GM19023 (cell line): ENCODE results near the gene VPS33B.
A peak's percentile ranks its signal among the peaks of the same experiment; 100 is the strongest.
"Not testable (repeated sequence)": the region's sequence is repeated elsewhere in the genome, so short reads cannot be mapped to it uniquely, and the experiment has no call there.

Experiments used
- ATAC-seq: cut with Tn5 transposase; IDR thresholded peaks from one replicate; pipeline ENCODE4 v1.9.1; 2021; ENCODE audit warnings: mild to moderate bottlenecking, moderate library complexity; ENCODE audit not compliant: unreplicated experiment

VPS33B gene

GRCh38 chr15:91032919-91033803, 10.8 kb upstream of the VPS33B start:
- no peak for ATAC-seq

- ATAC-seq, result no peak
Observed at GRCh38 chr15:91031796-91032195, 9.4 kb upstream of the VPS33B start.

DNA sequence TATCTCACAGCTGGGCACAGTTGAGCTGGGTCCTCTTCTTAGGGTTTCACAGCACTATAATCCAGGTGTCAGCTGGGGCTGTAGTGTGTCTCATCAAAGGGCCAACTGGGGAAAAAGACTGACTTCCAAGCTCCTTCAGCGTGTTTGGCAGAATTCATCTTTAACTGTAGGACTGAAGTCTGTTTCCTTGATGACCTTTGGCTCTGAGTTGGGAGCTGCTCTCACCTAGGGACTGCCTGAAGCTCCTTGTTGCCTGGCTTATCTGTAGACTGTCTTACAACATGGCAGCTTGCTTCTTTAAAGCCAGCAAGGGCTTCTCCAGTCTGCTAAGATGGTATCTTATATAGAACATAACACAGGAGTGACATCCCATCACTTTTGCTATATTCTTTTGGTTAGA, 5.3 kb upstream of the VPS33B start:
- no peak for ATAC-seq

- no peak for ATAC-seq
Observed at GRCh38 chr15:91023720-91024119, 1.3 kb upstream of the VPS33B start.

GRCh38 chr15:91022832-91023129, 387 bp upstream of the VPS33B start:
- ATAC-seq, result no peak

DNA sequence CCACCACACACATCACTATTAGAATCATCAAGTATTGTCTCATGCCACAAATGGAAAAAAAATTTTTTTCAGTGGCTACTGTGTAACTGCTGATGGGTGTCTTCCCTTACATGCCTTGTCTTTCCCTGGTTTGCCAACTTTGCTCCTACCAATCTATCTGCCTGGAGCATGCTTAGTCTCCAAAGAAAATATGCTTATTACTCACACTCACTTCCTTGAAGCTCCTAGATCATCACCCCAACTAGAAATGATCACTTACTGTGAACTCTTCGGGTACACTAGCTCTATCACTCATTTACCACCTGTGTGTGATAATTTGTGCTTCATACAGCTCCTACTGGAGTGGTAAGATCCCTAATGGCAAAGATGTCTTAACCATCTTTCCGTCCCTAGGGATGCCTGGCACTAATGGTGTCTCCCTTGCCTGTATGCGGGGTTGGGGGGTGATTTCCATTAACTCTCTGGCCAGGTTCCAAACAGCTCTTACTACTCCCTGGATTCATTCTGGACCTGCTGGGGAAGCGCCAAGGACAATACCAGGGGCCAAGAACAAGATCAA, 799 bp downstream of the VPS33B start:
- no peak for ATAC-seq

DNA sequence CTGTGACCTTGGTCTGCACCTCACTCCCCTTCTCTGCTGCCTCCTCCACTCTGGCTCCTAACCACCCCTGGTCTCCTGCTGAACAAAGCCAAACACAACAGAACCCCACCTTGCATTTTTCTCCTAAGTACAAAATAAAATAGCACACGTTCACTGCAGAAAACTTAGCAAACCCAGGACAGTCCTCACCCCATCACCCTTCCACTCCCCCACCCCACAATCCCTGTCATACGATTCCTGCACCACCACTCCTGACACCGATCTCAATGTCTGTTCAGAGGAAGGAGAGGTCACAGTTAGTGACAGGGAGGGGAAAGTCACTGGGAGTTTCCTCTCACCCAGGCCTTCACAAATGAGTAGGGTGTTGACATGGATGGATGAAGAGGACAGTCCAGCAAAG, 4.2 kb downstream of the VPS33B start:
- no peak for ATAC-seq

GRCh38 chr15:91017716-91018115, 4.7 kb downstream of the VPS33B start:
- no peak for ATAC-seq

DNA sequence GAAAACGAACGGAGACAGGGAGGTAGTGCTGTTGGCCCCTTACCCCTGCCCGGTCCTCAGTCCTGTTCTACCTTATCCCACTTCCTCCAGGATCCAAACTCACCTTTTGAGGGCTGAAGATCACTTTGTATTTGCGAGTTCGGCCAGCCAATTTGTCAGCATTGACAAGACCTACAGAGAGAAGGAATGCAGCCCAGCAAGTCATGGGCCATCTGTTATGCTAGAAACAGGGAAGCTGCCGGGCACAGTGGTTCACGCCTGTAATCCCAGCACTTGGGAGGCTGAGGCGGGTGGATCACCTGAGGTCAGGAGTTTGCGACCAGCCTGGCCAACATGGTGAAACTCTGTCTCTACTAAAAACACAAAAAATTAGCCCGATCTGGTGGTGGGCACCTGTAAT, 8.7 kb downstream of the VPS33B start:
- ATAC-seq, result not testable (repeated sequence)

GRCh38 chr15:91007266-91007665, 15.1 kb downstream of the VPS33B start:
- ATAC-seq, result no peak

GRCh38 chr15:91001209-91001608, 21.2 kb downstream of the VPS33B start:
- no peak for ATAC-seq

- ATAC-seq, result no peak
Observed at GRCh38 chr15:90998737-90999136, 23.7 kb downstream of the VPS33B start.

- peak; percentile 96 for ATAC-seq
Observed at GRCh38 chr15:90994417-90995311, 27.7 kb downstream of the VPS33B start, which contains the start of gene PRC1. Gene PRC1 (minus strand): TSS chr15:90994535. CDS start chr15:90994417, 118 bp downstream.

DNA sequence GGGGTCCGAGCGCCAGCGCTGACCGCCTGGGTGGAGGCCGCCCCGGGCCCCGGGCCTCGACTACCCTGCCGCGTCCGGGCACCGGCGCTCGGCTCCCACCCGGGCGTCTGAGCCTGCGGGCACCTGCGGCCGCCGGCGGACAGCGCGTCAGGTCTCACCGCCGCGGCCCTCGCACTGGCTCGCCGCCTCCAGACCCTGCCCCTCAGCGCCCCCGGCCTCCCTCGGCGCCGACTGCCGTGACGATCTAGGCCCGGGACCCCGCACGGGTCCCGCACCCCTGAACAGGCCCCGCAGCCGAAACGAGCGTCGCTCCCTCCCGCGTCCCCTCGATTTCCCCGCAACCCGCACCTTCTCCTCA, 28.4 kb downstream of the VPS33B start:
- ATAC-seq, result peak; percentile 16

- ATAC-seq, result no peak
Observed at GRCh38 chr15:90991587-90992285, 30.7 kb downstream of the VPS33B start.

GRCh38 chr15:90990446-90990845, 31.9 kb downstream of the VPS33B start:
- ATAC-seq, result no peak

DNA sequence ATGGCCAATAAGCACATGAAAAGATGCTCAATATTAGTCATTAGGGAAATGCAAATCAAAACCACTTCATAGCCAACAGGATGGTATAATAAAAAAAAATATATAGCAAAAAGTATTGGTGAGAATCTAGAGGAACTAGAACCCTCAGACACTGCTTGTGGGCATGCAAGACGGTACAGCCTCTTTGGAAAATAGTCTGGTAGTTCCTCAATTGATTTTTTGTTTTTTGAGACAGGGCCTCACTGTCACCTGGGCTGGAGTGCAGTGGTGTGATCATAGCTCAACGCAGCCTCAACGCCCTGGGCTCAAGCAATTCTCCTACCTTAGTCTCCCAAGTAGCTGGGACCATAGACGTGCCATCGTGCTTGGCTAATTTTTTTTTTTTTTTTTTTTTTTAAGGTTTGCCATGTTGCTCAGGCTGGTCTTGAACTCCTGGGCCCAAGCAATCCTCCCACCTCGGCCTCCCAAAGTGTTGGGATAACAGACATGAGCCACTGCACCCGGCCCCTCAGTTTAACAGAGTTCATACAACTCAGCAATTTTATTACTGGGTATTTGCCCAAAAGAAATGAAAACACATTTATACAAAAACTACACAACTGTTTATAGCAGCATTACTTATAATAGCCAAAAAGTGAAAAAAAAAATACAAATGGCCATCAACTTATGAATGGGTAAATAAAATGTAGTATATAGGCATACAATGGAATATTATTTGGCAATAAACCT, 33.2 kb downstream of the VPS33B start:
- ATAC-seq, result no peak

DNA sequence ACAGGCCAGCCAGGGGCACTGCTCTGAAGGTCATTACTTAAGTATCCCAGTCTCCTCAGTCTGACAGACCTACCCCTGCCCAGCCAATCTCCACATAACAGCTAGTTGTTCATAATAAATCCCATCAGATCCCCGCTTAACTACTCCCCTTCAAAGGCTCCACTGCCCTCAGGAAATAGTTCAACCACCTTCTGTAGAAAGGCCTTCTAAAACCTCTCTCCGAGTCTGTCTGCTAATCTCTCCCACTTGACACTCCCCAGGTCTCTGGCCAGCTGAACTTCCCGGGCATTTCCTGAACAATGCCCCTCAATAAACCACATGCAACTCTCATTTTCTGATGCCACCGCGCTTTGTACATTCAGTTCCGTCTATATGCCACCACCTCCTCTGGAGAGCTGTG, 34.1 kb downstream of the VPS33B start:
- no peak for ATAC-seq

DNA sequence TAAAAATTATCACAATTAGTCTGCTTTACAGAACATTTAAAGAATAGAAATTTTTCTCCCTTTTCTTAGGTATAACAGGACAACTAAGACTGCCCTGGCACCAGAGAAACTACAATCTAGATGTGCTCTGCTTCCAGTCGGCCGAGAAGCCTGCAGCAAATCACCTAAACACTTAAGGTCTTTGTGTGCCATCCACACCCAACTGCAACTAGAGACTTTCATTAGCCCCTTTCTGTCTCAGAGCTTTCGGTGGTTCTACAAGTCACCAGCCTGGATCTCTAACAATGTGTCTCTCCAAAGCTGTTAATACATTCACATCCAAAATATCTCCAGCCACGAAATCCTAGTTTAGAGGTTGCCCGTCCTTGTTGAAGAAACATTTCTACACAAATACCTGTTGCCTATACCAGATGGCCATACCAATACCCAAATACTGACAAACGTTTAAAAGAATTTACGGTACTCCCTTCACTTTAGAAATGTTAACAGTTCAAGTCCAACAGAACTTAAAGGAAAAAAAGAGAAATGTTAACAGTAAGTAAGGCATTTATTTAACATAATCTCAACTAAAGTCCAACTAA, 34.7 kb downstream of the VPS33B start:
- ATAC-seq, result no peak
